Heart right ventricle (tissue), 16 donors: Measurements from ENCODE around the gene FLNA. TPM values are rescaled to one million over a fixed set of nuclear protein-coding genes. Genes with fewer than 3 reads are reported as not detected.
A peak's percentile ranks its signal among the peaks of the same experiment; 100 is the strongest.

Experiments
- ATAC-seq, 8 donors: fragments of 200-7000 bp; cut with Tn5 transposase; one replicate each; pipeline ENCODE4 v1.9.1; 2020; ENCODE audit warnings: mild to moderate bottlenecking in 8 of 8, moderate library complexity in 8 of 8, moderate number of reproducible peaks in 1 of 8
- DNase-seq, 2 donors: peaks; one replicate each; pipeline ENCODE4 v3.0.0-alpha.2; 2020
- H3K27ac ChIP-seq, 10 donors: fragments of 200-600 bp; sonication (generic) in 2 of 10; one replicate each; pipeline versions ENCODE4 v1.5.0 to v1.8.0; 2020 to 2022; ENCODE audit warnings: mild to moderate bottlenecking in 3 of 10
- H3K27me3 ChIP-seq, 7 donors: fragments of 200-600 bp; one replicate each; pipeline ENCODE4 v1.8.0; 2021 to 2022; ENCODE audit warnings: mild to moderate bottlenecking in 2 of 7
- H3K36me3 ChIP-seq, 9 donors: fragments of 200-600 bp; sonication (generic) in 1 of 9; one replicate each; pipeline versions ENCODE4 v1.5.0 to v1.8.0; 2020 to 2022; ENCODE audit warnings: mild to moderate bottlenecking in 2 of 9
- H3K4me1 ChIP-seq, 9 donors: fragments of 200-600 bp; sonication (generic) in 1 of 9; one replicate each; pipeline versions ENCODE4 v1.5.0 to v1.8.0; 2020 to 2022; ENCODE audit warnings: mild to moderate bottlenecking in 4 of 9
- H3K4me3 ChIP-seq, 10 donors: fragments of 200-600 bp; sonication (generic) in 2 of 10; one replicate each; pipeline versions ENCODE4 v1.5.0 to v1.8.0; 2020 to 2022; ENCODE audit warnings: mild to moderate bottlenecking in 7 of 10, moderate library complexity in 2 of 10
- H3K9me3 ChIP-seq, 11 donors: fragments of 200-600 bp in 10 of 11; sonication (generic) in 2 of 11; one replicate each; pipeline versions ENCODE4 v1.5.0 to v1.8.0; 2013 to 2022; ENCODE audit warnings: mild to moderate bottlenecking in 2 of 11, control low read depth in 1 of 11, moderate library complexity in 1 of 11
- CTCF ChIP-seq, 9 donors: fragments of 200-600 bp; sonication (generic) in 2 of 9; IDR thresholded peaks; one replicate each; pipeline versions ENCODE4 v1.5.0 to v1.8.0; 2021 to 2022; ENCODE audit warnings: antibody characterized with exemption in 9 of 9, mild to moderate bottlenecking in 5 of 9, moderate library complexity in 1 of 9
- whole genome bisulfite sequencing, 2 donors: extraction: QIAGEN DNeasy Blood & Tissue Kit; methylation state at CpG; one replicate each; pipeline ENCODE4 v1.1.7; 2013; ENCODE audit warnings: inconsistent platforms in 1 of 2; 5-methylcytosine and 5-hydroxymethylcytosine counted together
- intact Hi-C, 10 donors: fragments of 100-400 bp; cut with DNase I; formaldehyde crosslinking; loops; one replicate each; pipeline versions ENCODE4 v1.11.1 to v1.14.2; 2022
- polyA plus RNA-seq, 2 donors: library from polyadenylated mRNA; stranded (reverse); fragments of 200-250 nt; gene quantifications; one replicate each; pipeline ENCODE4 v1.2.3, GENCODE V29; 2013
- total RNA-seq, 10 donors: library from RNA; stranded (reverse); fragmentation: NEBNext Ultra II Directional in 3 of 10; extraction: Animal tissue kit (Norgen Biotek cat#: 25700) in 3 of 10; gene quantifications; one replicate each; pipeline versions ENCODE4 v1.2.1 to v1.2.4, GENCODE V29; 2021 to 2023
- donor health status: Arrhythmogenic right ventricular cardiomyopathy.
- donor health status: ischemic (EF 13 %, LVEDD 7.1; RV severe dilation, severe dysfunction).
- donor health status: healthy with polysubstance abuse.
- donor health status: DM: no; HTN: yes; CAD: no.
- donor health status: DM: no; HTN: no; CAD: no.
- donor health status: ischemic (EF 25% LVEDD 6.9; RV normal size, moderate dysfunction).
- donor health status: ischemic (EF 25% LVEDD 5.7; RV mildly dilated, moderate dysfunction).
- donor health status: healthy.
- donor health status: DM: yes; HTN: yes; CAD: no.
- donor health status: Ischemic cardiomyopathy.
- donor health status: ischemic (EF 35%, LVEDD 5.7; RV mildly dilated, moderate dysfunction).
- donor health status: nonischemic (EF 11% LVEDD 7.7; RV severe dilation, severe dysfunction).
- donor health status: DM: yes; HTN: yes; CAD: no.
- donor health status: PGD.
- donor health status: ischemic (EF 29% LVEDD 5.4; RV normal size, mild dysfunction).
- donor health status: nonischemic (EF 23%, LVEDD 6.1; RV moderate dilation, normal function).

The FLNA gene
- total and polyA plus RNA-seq, 12 donors, result 139 to 442 (median 199) TPM

- Histone ChIP-seq H3K4me3 (peak overlapping the region in 1 of 10 donors; percentile 9), H3K27me3 (peaks cover 0 to 66% (median 0%) of the 10 kb centered on the region in 7 donors), H3K27ac (peak overlapping the region in 8 of 10 donors; percentile 34 to 69 (median 47)), H3K9me3 (no peaks in the 10 kb centered on the region), H3K36me3 (no peaks in the 10 kb centered on the region), H3K4me1 (peaks cover 0 to 31% (median 14%) of the 10 kb centered on the region in 9 donors)
- intact Hi-C loops, result no loop called here
- WGBS, 2 donors, result 19 to 23% methylated on average over 11 of the region's 11 CpGs
- peak; percentile 14 to 70 (median 58) for ATAC-seq
- TF ChIP-seq CTCF (IDR thresholded peaks at IDR 0.05), result no peak
- no peak for DNase-seq
Measured at GRCh38 chrX:154327038-154327820, 47.2 kb downstream of the FLNA start.

DNA sequence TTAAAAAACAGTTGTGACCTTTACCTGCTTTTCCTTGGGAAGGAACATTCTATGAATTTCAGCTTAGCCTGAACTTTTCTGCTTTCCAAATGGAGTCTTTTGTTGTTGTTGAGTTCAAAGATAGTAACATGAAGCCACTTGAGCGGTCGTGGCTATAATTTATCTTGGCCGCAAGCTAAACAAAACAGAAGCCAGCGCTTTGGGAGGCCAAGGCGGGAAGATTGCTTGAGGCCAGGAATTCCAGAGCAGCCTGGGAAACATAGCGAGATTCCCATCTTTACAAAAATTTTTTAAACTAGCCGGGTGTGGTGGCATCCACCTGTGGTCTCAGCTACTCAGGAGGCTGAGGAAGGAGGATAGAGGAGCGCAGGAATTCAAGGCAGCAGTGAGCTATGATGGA is 48.9 kb downstream of the FLNA start:
- Histone ChIP-seq H3K36me3 (no peaks in the 10 kb centered on the region), H3K27ac (no peak overlapping the region), H3K27me3 (peaks cover 0 to 62% (median 0%) of the 10 kb centered on the region in 7 donors), H3K4me3 (no peak overlapping the region), H3K4me1 (peaks cover 0 to 31% (median 14%) of the 10 kb centered on the region in 9 donors), H3K9me3 (no peaks in the 10 kb centered on the region)
- TF ChIP-seq CTCF (IDR thresholded peaks at IDR 0.05), result no peak
- intact Hi-C loops, result loop anchor here in 1 of 10 donors (2.0 kb wide), 1 partner anchor 45 kb away; no protein-coding TSS in a partner anchor
- 42 to 51% methylated on average over 8 of the region's 8 CpGs for WGBS, 2 donors
- DNase-seq (no peak), ATAC-seq (peak in 2 of 8 donors; percentile 54 to 55)

- Histone ChIP-seq H3K9me3 (no peaks in the 10 kb centered on the region), H3K4me1 (peaks cover 0 to 31% (median 14%) of the 10 kb centered on the region in 9 donors), H3K4me3 (no peak overlapping the region), H3K27me3 (peaks cover 0 to 59% (median 0%) of the 10 kb centered on the region in 7 donors), H3K27ac (no peak overlapping the region), H3K36me3 (no peaks in the 10 kb centered on the region)
- ATAC-seq, result no peak
- intact Hi-C loops, result no loop called here
- TF ChIP-seq CTCF (IDR thresholded peaks at IDR 0.05), result no peak
- DNase-seq, result no peak
- whole genome bisulfite sequencing, 2 donors, result 68 to 79% methylated on average over 7 of the region's 7 CpGs
Measured at GRCh38 chrX:154323537-154323936, 50.9 kb downstream of the FLNA start.

- Histone ChIP-seq H3K27ac (no peak overlapping the region), H3K27me3 (peaks cover 0 to 63% (median 0%) of the 10 kb centered on the region in 7 donors), H3K4me1 (peaks cover 0 to 29% (median 14%) of the 10 kb centered on the region in 9 donors), H3K4me3 (no peak overlapping the region), H3K9me3 (no peaks in the 10 kb centered on the region), H3K36me3 (no peaks in the 10 kb centered on the region)
- no peak for ATAC-seq
- DNase-seq, result no peak
- WGBS, 2 donors, result 82 to 86% methylated on average over 10 of the region's 10 CpGs
- no peak for TF ChIP-seq CTCF (IDR thresholded peaks at IDR 0.05)
- intact Hi-C loops, result no loop called here
Measured at GRCh38 chrX:154322890-154323289, 51.5 kb downstream of the FLNA start.
